PC-3 (cell line): ENCODE results near the gene COMTD1. TPM values are rescaled to one million over a fixed set of nuclear protein-coding genes. Genes with fewer than 3 reads are reported as not detected.

Experiments used
- ATAC-seq: fragments of 200-7000 bp; cut with Tn5 transposase; 2 replicates; pipeline ENCODE4 v1.9.1; 2020; ENCODE audit warnings: mild to moderate bottlenecking, moderate library complexity
- BruUV-seq: library from RNA; stranded (reverse); fragments of 400-500 nt; replicated peaks from 2 replicates; lab custom pipeline; 2021; lab: Mats Ljungman, UMichigan
- CTCF ChIA-PET: fragments of 300-600 bp; sonication (Branson Sonifier 250); formaldehyde crosslinking; loops from one replicate; lab custom pipeline; 2022; ENCODE audit warnings: antibody characterized with exemption; lab: Charles Lee
- POLR2A ChIA-PET: fragments of 300-600 bp; sonication (Branson Sonifier 250); formaldehyde crosslinking; loops from one replicate; lab custom pipeline; 2022; ENCODE audit warnings: antibody characterized with exemption; ENCODE audit not compliant: unreplicated experiment; lab: Charles Lee
- DNase-seq: peaks from one replicate; pipeline ENCODE4 v3.0.0-alpha.2; 2015
- H2AFZ ChIP-seq: fragments of 300-600 bp; sonication (generic); 2 replicates; pipeline ENCODE4 v1.6.0; 2016; ENCODE audit warnings: antibody characterized with exemption, low read length
- H3F3A ChIP-seq: fragments of 300-600 bp; sonication (generic); one replicate; pipeline ENCODE4 v1.6.0; 2017; ENCODE audit warnings: antibody characterized with exemption, low read length, control low read depth, mild to moderate bottlenecking; ENCODE audit not compliant: unreplicated experiment
- H3K27ac ChIP-seq: fragments of 300-600 bp; sonication (generic); 2 replicates; pipeline ENCODE4 v1.5.1; 2016; ENCODE audit warnings: mild to moderate bottlenecking, low read length
- H3K27me3 ChIP-seq: fragments of 300-600 bp; sonication (generic); 2 replicates; pipeline ENCODE4 v1.6.1; 2016; ENCODE audit warnings: low read length, mixed read lengths
- H3K36me3 ChIP-seq: fragments of 300-600 bp; sonication (generic); 2 replicates; pipeline ENCODE4 v1.6.1; 2016; ENCODE audit warnings: low read depth, mixed run types, low read length, mixed read lengths
- H3K4me1 ChIP-seq: fragments of 300-600 bp; sonication (generic); 2 replicates; pipeline ENCODE4 v1.5.1; 2016; ENCODE audit warnings: low read length; ENCODE audit not compliant: insufficient read depth
- H3K4me2 ChIP-seq: fragments of 300-600 bp; sonication (generic); 2 replicates; pipeline ENCODE4 v1.6.0; 2016; ENCODE audit warnings: low read length
- H3K4me3 ChIP-seq: fragments of 300-600 bp; sonication (generic); 2 replicates; pipeline ENCODE4 v1.5.1; 2016; ENCODE audit warnings: mild to moderate bottlenecking, low read length, mixed read lengths
- H3K79me2 ChIP-seq: fragments of 300-600 bp; sonication (generic); 2 replicates; pipeline ENCODE4 v1.6.1; 2017; ENCODE audit warnings: low read length, mixed read lengths
- H3K9ac ChIP-seq: fragments of 300-600 bp; sonication (generic); 2 replicates; pipeline ENCODE4 v1.6.0; 2016; ENCODE audit warnings: mild to moderate bottlenecking, low read length
- H3K9me2 ChIP-seq: fragments of 300-600 bp; sonication (generic); replicated peaks from 2 replicates; pipeline ENCODE4 v1.6.1; 2016; ENCODE audit warnings: mixed run types, low read length, mixed read lengths
- H3K9me3 ChIP-seq: fragments of 300-600 bp; sonication (generic); 2 replicates; pipeline ENCODE4 v1.6.1; 2016; ENCODE audit warnings: low read length, mixed read lengths
- H4K20me1 ChIP-seq: fragments of 300-600 bp; sonication (generic); 2 replicates; pipeline ENCODE4 v1.6.1; 2016; ENCODE audit warnings: low read length, mixed read lengths
- CTCF ChIP-seq: fragments of 300-600 bp; sonication (generic); conservative IDR thresholded peaks from 2 replicates; pipeline ENCODE4 v1.5.1; 2017; ENCODE audit warnings: antibody characterized with exemption, low read depth, mild to moderate bottlenecking, low read length
- EZH2 ChIP-seq: fragments of 300-600 bp; sonication (generic); IDR thresholded peaks from one replicate; pipeline ENCODE4 v1.6.1; 2017; ENCODE audit warnings: antibody characterized with exemption, mild to moderate bottlenecking, low read length; ENCODE audit not compliant: unreplicated experiment
- EZH2phosphoT487 ChIP-seq: fragments of 300-600 bp; sonication (generic); IDR thresholded peaks from 2 replicates; pipeline ENCODE4 v1.6.1; 2018; ENCODE audit warnings: mild to moderate bottlenecking, antibody characterized with exemption, low read length, borderline replicate concordance
- intact Hi-C: fragments of 100-400 bp; cut with micrococcal nuclease; formaldehyde crosslinking; loops from 2 replicates; pipeline ENCODE4 v1.9.0; 2023
- total RNA-seq: library from RNA; depleted of rRNA; stranded (reverse); fragments of >200 nt; gene quantifications from 2 replicates; pipeline ENCODE4 v1.2.3, GENCODE V29; 2014

COMTD1 gene
- total RNA-seq, 1 experiment from 2014 or later: 183 TPM

- no peak overlapping the region for H3K9ac ChIP-seq
- no peak overlapping the region for H3K27ac ChIP-seq
- peak; percentile 100 for DNase-seq
- peaks cover 66% of the 10 kb centered on the region for H3K36me3 ChIP-seq
- TF ChIP-seq CTCF (peak; percentile 100), EZH2 (no peak), EZH2phosphoT487 (no peak)
- ATAC-seq: peak; percentile 16
- peaks cover 58% of the 10 kb centered on the region for H3K79me2 ChIP-seq
- H3K4me3 ChIP-seq: no peak overlapping the region
- no peaks in the 10 kb centered on the region for H3K9me2 ChIP-seq
- no peak overlapping the region for H3K4me2 ChIP-seq
- H4K20me1 ChIP-seq: peaks cover 62% of the 10 kb centered on the region
- peaks cover 57% of the 10 kb centered on the region for H3F3A ChIP-seq
- no peak overlapping the region for H2AFZ ChIP-seq
- intact Hi-C loops: loop anchor here (1.0 to 10.0 kb wide), 6 partner anchors 19 to 403 kb away; partner anchors contain the start of genes KAT6B and SAMD8
- CTCF ChIA-PET: interaction anchor here (0.6 to 6.8 kb wide), 10 partner anchors 11 to 217 kb away, joined by 3 to 170 read pairs (median 4); no protein-coding TSS in a partner anchor
- peaks cover 38% of the 10 kb centered on the region for H3K4me1 ChIP-seq
- H3K27me3 ChIP-seq: no peaks in the 10 kb centered on the region
- POLR2A ChIA-PET: interaction anchor here (1.0 kb wide), 2 partner anchors 19 to 43 kb away, joined by 3 read pairs; no protein-coding TSS in a partner anchor
- BruUV-seq: no TSS peak
- no peaks in the 10 kb centered on the region for H3K9me3 ChIP-seq
Observed at GRCh38 chr10:75230600-75231038, 5.1 kb downstream of the COMTD1 start.

GRCh38 chr10:75229971-75230370 is 5.8 kb downstream of the COMTD1 start:
- Histone ChIP-seq H3K27me3 (no peaks in the 10 kb centered on the region), H3K9me2 (no peaks in the 10 kb centered on the region), H3K9ac (no peak overlapping the region), H3K79me2 (peaks cover 59% of the 10 kb centered on the region), H3K36me3 (peaks cover 72% of the 10 kb centered on the region), H4K20me1 (peaks cover 68% of the 10 kb centered on the region), H3F3A (peaks cover 57% of the 10 kb centered on the region), H3K9me3 (no peaks in the 10 kb centered on the region), H2AFZ (no peak overlapping the region), H3K4me1 (peaks cover 39% of the 10 kb centered on the region), H3K4me2 (no peak overlapping the region), H3K27ac (no peak overlapping the region), H3K4me3 (no peak overlapping the region)
- peak; percentile 50 for DNase-seq
- ChIA-PET CTCF (interaction anchor here (0.6 to 6.8 kb wide), 11 partner anchors 11 to 217 kb away, joined by 3 to 170 read pairs (median 3); no protein-coding TSS in a partner anchor), POLR2A (interaction anchor here (1.0 kb wide), 2 partner anchors 18 to 42 kb away, joined by 3 read pairs; no protein-coding TSS in a partner anchor)
- BruUV-seq: no TSS peak
- TF ChIP-seq EZH2phosphoT487 (no peak), EZH2 (no peak), CTCF (no peak)
- ATAC-seq: no peak
- intact Hi-C loops: loop anchor here (1.0 to 10.0 kb wide), 6 partner anchors 19 to 403 kb away; partner anchors contain the start of genes KAT6B and SAMD8

- peaks cover 68% of the 10 kb centered on the region for H3K79me2 ChIP-seq
- no peaks in the 10 kb centered on the region for H3K27me3 ChIP-seq
- no peaks in the 10 kb centered on the region for H3K9me3 ChIP-seq
- H4K20me1 ChIP-seq: peaks cover 80% of the 10 kb centered on the region
- ATAC-seq (no peak), DNase-seq (no peak)
- TF ChIP-seq EZH2phosphoT487: no peak
- no peak for TF ChIP-seq CTCF
- TF ChIP-seq EZH2: no peak
- ChIA-PET CTCF (interaction anchor here (0.6 kb wide), 1 partner anchor 100 kb away, joined by 3 read pairs; no protein-coding TSS in a partner anchor), POLR2A (no interaction called here)
- H3K4me1 ChIP-seq: peaks cover 43% of the 10 kb centered on the region
- intact Hi-C loops: no loop called here
- H3K9ac ChIP-seq: no peak overlapping the region
- peaks cover 67% of the 10 kb centered on the region for H3F3A ChIP-seq
- H2AFZ ChIP-seq: no peak overlapping the region
- H3K4me3 ChIP-seq: no peak overlapping the region
- no peak overlapping the region for H3K27ac ChIP-seq
- H3K9me2 ChIP-seq: no peaks in the 10 kb centered on the region
- peaks cover 83% of the 10 kb centered on the region for H3K36me3 ChIP-seq
- no peak overlapping the region for H3K4me2 ChIP-seq
- no TSS peak for BruUV-seq
Observed at GRCh38 chr10:75228834-75229233, 6.9 kb downstream of the COMTD1 start.
